ENCODE measurements around the gene CFAP99.

CFAP99 gene

GRCh38 chr4:2389691-2390090 lies 29.1 kb upstream of the CFAP99 start:
- Histone ChIP-seq H4K20me1 (ENCODE audit: control insufficient read depth, insufficient read depth, low read depth, low read length) (no peaks in the 10 kb centered on the region), H3K36me3 (ENCODE audit: control insufficient read depth, low read length) (no peaks in the 10 kb centered on the region), H3K27me3 (ENCODE audit: control insufficient read depth, low read length) (peaks cover 33% of the 10 kb centered on the region), H3F3A (ENCODE audit: control insufficient read depth, insufficient read depth) (no peaks in the 10 kb centered on the region), H3K4me2 (ENCODE audit: low read length) (no peak overlapping the region), H3K4me3 (ENCODE audit: low read length) (no peak overlapping the region), H3K27ac (ENCODE audit: low read depth, low read length) (no peak overlapping the region), H3K79me2 (ENCODE audit: control insufficient read depth, low read length) (no peaks in the 10 kb centered on the region), H3K4me1 (ENCODE audit: control insufficient read depth, low read length) (peaks cover 11% of the 10 kb centered on the region), H3K9me3 (ENCODE audit: control insufficient read depth, insufficient read depth, low read length) (no peaks in the 10 kb centered on the region), H3K9me2 (replicated peaks; ENCODE audit: control insufficient read depth, low read length) (no peaks in the 10 kb centered on the region)
- no peak for TF ChIP-seq CTCF (IDR thresholded peaks at IDR 0.05; ENCODE audit: low read depth, low read length, poor library complexity, severe bottlenecking)

- Histone ChIP-seq H3K9me2 (replicated peaks; ENCODE audit: control insufficient read depth, low read length) (no peaks in the 10 kb centered on the region), H3K36me3 (ENCODE audit: control insufficient read depth, low read length) (no peaks in the 10 kb centered on the region), H3F3A (ENCODE audit: control insufficient read depth, insufficient read depth) (no peaks in the 10 kb centered on the region), H3K4me2 (ENCODE audit: low read length) (no peak overlapping the region), H4K20me1 (ENCODE audit: control insufficient read depth, insufficient read depth, low read depth, low read length) (no peaks in the 10 kb centered on the region), H3K27me3 (ENCODE audit: control insufficient read depth, low read length) (peaks cover 30% of the 10 kb centered on the region), H3K79me2 (ENCODE audit: control insufficient read depth, low read length) (no peaks in the 10 kb centered on the region), H3K27ac (ENCODE audit: low read depth, low read length) (no peak overlapping the region), H3K9me3 (ENCODE audit: control insufficient read depth, insufficient read depth, low read length) (no peaks in the 10 kb centered on the region), H3K4me1 (ENCODE audit: control insufficient read depth, low read length) (peaks cover 11% of the 10 kb centered on the region), H3K4me3 (ENCODE audit: low read length) (no peak overlapping the region)
- no peak for TF ChIP-seq CTCF (IDR thresholded peaks at IDR 0.05; ENCODE audit: low read depth, low read length, poor library complexity, severe bottlenecking)
- no peak for TF ChIP-seq EZH2phosphoT487 (IDR thresholded peaks at IDR 0.05; ENCODE audit: borderline replicate concordance, low read length)
Observed at GRCh38 chr4:2390146-2390545, 28.6 kb upstream of the CFAP99 start.

GRCh38 chr4:2390784-2391421 lies 27.9 kb upstream of the CFAP99 start:
- Histone ChIP-seq H3K27ac (ENCODE audit: low read depth, low read length) (no peak overlapping the region), H3K9me2 (replicated peaks; ENCODE audit: control insufficient read depth, low read length) (no peaks in the 10 kb centered on the region), H3K36me3 (ENCODE audit: control insufficient read depth, low read length) (no peaks in the 10 kb centered on the region), H3K9me3 (ENCODE audit: control insufficient read depth, insufficient read depth, low read length) (no peaks in the 10 kb centered on the region), H3K4me1 (ENCODE audit: control insufficient read depth, low read length) (peaks cover 11% of the 10 kb centered on the region), H4K20me1 (ENCODE audit: control insufficient read depth, insufficient read depth, low read depth, low read length) (no peaks in the 10 kb centered on the region), H3K4me2 (ENCODE audit: low read length) (no peak overlapping the region), H3K4me3 (ENCODE audit: low read length) (no peak overlapping the region), H3K27me3 (ENCODE audit: control insufficient read depth, low read length) (peaks cover 30% of the 10 kb centered on the region), H3K79me2 (ENCODE audit: control insufficient read depth, low read length) (no peaks in the 10 kb centered on the region), H3F3A (ENCODE audit: control insufficient read depth, insufficient read depth) (no peaks in the 10 kb centered on the region)
- TF ChIP-seq CTCF (IDR thresholded peaks at IDR 0.05; ENCODE audit: low read depth, low read length, poor library complexity, severe bottlenecking) (no peak), EZH2phosphoT487 (IDR thresholded peaks at IDR 0.05; ENCODE audit: borderline replicate concordance, low read length) (no peak)
